ENCODE results near the gene CDPF1. TPM values are rescaled to one million over a fixed set of nuclear protein-coding genes. Genes with fewer than 3 reads are reported as not detected.

CDPF1 gene
- total RNA-seq, 1 donor from 2014 or later, result 14.3 TPM

DNA sequence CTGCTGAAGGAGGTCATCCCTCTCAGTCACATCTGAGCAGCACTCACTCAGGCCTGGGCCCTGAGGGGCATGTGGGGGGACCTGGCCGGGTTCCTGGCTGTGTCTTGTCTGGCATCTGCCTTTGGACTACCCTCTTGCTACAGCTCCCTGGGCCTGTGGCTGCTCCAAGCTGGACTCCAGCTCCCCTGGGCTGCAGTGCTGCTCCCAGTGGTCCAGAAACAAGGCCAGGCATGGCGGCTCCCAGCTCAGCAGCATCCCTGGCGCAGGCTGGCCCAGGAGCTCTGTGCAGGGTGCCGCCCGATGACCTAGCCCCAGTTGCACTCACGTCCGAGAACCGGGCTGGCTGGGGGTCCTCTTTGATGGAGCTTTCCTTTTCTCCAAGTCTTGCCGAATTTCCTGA lies 5.3 kb downstream of the CDPF1 start:
- peaks cover 19% of the 10 kb centered on the region for H3K4me1 Mint-ChIP-seq
- intact Hi-C loops (cut with micrococcal nuclease), result no loop called here
- no peaks in the 10 kb centered on the region for H3K9me3 Mint-ChIP-seq
- H3K27me3 Mint-ChIP-seq, result no peaks in the 10 kb centered on the region
- ATAC-seq (ENCODE audit: low read depth), result no peak
- ChIA-PET CTCF (no interaction called here), POLR2A (no interaction called here)
- H3K4me3 Mint-ChIP-seq, result no peak overlapping the region
- H3K36me3 Mint-ChIP-seq (ENCODE audit: low read depth), result peaks cover 27% of the 10 kb centered on the region
- TF ChIP-seq, protein P1, sequence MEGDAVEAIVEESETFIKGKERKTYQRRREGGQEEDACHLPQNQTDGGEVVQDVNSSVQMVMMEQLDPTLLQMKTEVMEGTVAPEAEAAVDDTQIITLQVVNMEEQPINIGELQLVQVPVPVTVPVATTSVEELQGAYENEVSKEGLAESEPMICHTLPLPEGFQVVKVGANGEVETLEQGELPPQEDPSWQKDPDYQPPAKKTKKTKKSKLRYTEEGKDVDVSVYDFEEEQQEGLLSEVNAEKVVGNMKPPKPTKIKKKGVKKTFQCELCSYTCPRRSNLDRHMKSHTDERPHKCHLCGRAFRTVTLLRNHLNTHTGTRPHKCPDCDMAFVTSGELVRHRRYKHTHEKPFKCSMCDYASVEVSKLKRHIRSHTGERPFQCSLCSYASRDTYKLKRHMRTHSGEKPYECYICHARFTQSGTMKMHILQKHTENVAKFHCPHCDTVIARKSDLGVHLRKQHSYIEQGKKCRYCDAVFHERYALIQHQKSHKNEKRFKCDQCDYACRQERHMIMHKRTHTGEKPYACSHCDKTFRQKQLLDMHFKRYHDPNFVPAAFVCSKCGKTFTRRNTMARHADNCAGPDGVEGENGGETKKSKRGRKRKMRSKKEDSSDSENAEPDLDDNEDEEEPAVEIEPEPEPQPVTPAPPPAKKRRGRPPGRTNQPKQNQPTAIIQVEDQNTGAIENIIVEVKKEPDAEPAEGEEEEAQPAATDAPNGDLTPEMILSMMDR (IDR thresholded peaks at IDR 0.05), result no peak
- no peak overlapping the region for H3K27ac Mint-ChIP-seq
- DNase-seq, result no peak

DNA sequence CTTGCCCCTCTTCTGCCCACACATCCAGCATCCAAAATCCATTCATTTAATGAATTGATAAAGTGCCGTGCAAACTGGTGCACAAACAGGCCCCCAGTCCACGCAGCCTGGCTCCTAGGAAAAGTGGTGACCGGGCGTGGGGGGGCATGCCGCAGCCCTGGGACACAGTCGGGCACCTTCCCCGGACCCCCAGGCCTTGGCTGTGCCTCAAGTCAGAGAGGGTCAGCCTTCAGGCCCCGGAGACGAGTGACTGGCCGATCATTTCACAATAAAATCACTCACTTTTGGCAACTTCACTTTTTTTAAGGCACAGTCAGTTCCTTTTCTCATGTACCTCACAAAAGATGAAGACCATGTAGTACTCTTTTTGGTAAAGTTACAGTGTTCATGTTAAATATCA lies 8.0 kb downstream of the CDPF1 start:
- intact Hi-C loops (cut with micrococcal nuclease), result no loop called here
- Mint-ChIP-seq H3K27ac (no peak overlapping the region), H3K27me3 (no peaks in the 10 kb centered on the region), H3K4me3 (no peak overlapping the region), H3K9me3 (no peaks in the 10 kb centered on the region), H3K4me1 (peaks cover 21% of the 10 kb centered on the region), H3K36me3 (ENCODE audit: low read depth) (peaks cover 28% of the 10 kb centered on the region)
- TF ChIP-seq, protein P1 (IDR thresholded peaks at IDR 0.05), result no peak
- ChIA-PET CTCF (no interaction called here), POLR2A (interaction anchor here (0.7 kb wide), 1 partner anchor 50 kb away, joined by 4 read pairs; no protein-coding TSS in a partner anchor)
- ATAC-seq (ENCODE audit: low read depth), result no peak
- DNase-seq, result no peak

DNA sequence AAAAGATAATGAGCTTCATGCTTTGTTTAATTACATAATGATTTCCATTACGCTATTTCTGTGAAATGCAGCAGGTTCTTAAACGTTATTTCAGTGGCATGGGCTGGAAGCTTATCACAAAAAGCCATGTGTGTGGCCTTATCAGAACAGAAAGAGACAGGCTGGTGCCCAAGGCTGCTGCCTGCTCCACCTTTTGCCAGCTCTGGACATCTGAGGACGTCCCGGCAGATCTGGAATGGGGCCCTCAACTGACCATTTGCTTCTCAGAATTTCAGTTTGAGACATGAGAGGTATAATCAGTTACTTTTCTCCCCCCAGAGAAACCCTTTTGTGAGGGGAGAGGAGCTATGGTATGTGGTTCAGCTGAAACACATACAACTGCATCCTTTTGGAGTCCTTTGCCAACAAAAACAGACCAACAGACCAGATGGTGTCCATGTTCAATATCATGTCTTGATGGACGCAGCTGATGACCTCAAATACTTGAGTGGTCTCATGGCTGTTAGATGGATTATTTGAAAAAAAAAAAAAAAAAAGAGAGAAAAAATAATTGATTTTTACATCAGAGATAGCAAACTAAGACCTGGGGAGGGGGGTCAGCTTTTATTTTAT lies 8.6 kb downstream of the CDPF1 start:
- ATAC-seq (ENCODE audit: low read depth) (no peak), DNase-seq (no peak)
- Mint-ChIP-seq H3K9me3 (no peaks in the 10 kb centered on the region), H3K27ac (no peak overlapping the region), H3K27me3 (no peaks in the 10 kb centered on the region), H3K4me3 (no peak overlapping the region), H3K4me1 (peaks cover 21% of the 10 kb centered on the region), H3K36me3 (ENCODE audit: low read depth) (peaks cover 30% of the 10 kb centered on the region)
- TF ChIP-seq, protein P1 (IDR thresholded peaks at IDR 0.05), result no peak
- intact Hi-C loops (cut with micrococcal nuclease), result no loop called here
- ChIA-PET POLR2A (interaction anchor here (0.7 to 2.3 kb wide), 2 partner anchors 9 to 49 kb away, joined by 4 to 5 read pairs; no protein-coding TSS in a partner anchor), CTCF (interaction anchor here (1.1 kb wide), 1 partner anchor 8 kb away, joined by 3 read pairs; the partner anchor contains the start of gene CDPF1)

DNA sequence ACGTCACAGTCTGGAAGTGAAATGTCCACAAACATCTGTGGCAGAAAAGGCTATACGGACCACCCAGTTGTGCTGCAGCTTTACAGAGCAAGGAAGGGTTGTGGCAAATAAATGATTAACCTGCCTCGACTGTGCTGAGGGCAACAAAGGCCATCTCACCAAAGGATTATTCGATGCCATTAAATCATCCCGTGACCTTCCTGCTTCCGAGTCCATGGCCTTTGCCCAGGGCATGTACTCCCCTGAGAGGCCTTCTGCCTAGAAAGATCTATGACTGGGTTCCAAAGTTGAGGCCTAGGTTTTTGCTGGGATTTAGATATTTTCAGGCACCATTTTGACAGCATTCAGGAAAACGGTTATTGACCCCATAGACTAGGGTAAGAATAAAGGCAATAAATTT lies 9.2 kb downstream of the CDPF1 start:
- Mint-ChIP-seq H3K36me3 (ENCODE audit: low read depth) (peaks cover 31% of the 10 kb centered on the region), H3K9me3 (no peaks in the 10 kb centered on the region), H3K27ac (no peak overlapping the region), H3K4me1 (peaks cover 21% of the 10 kb centered on the region), H3K4me3 (no peak overlapping the region), H3K27me3 (no peaks in the 10 kb centered on the region)
- CTCF ChIA-PET, result interaction anchor here (1.1 kb wide), 1 partner anchor 9 kb away, joined by 3 read pairs; the partner anchor contains the start of gene CDPF1
- DNase-seq (no peak), ATAC-seq (ENCODE audit: low read depth) (no peak)
- intact Hi-C loops (cut with micrococcal nuclease), result no loop called here
- POLR2A ChIA-PET, result interaction anchor here (2.3 kb wide), 1 partner anchor 10 kb away, joined by 5 read pairs; no protein-coding TSS in a partner anchor
- TF ChIP-seq, protein P1 (IDR thresholded peaks at IDR 0.05), result no peak

DNA sequence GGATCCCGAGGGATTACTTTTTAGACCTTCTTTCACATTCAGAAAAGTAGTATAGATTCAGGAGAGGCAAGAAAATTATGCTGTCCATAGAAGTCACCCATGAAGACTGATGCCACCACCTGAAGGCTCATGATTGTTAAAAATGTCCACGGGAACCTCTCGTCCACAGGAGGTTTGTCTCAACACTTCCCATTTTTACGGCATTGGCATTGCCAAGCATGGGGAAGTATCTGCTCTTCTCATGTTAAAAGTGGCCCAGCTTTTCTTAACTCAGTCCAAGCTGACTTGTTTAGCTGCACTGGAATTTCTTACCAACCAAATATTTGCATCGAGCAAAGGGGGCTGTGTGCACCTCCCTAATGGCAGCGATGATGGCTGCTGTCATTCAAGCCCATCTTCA lies 9.6 kb downstream of the CDPF1 start:
- ATAC-seq (ENCODE audit: low read depth) (no peak), DNase-seq (no peak)
- Mint-ChIP-seq H3K36me3 (ENCODE audit: low read depth) (peaks cover 32% of the 10 kb centered on the region), H3K27me3 (no peaks in the 10 kb centered on the region), H3K27ac (no peak overlapping the region), H3K4me3 (no peak overlapping the region), H3K4me1 (peaks cover 21% of the 10 kb centered on the region), H3K9me3 (no peaks in the 10 kb centered on the region)
- TF ChIP-seq, protein P1 (IDR thresholded peaks at IDR 0.05), result no peak
- POLR2A ChIA-PET, result interaction anchor here (2.3 kb wide), 1 partner anchor 10 kb away, joined by 5 read pairs; no protein-coding TSS in a partner anchor
- intact Hi-C loops (cut with micrococcal nuclease), result no loop called here
- CTCF ChIA-PET, result no interaction called here
